Transverse colon (tissue), 4 donors: ENCODE results near the gene CTPS1. TPM values are rescaled to one million over a fixed set of nuclear protein-coding genes. Genes with fewer than 3 reads are reported as not detected.

Experiments used
- DNase-seq: peaks from one replicate; pipeline ENCODE4 v3.0.0-alpha.2; 2019
- H3K27ac ChIP-seq, 4 donors: fragments of 200-600 bp; sonication (generic); 2 replicates each; pipeline ENCODE4 v1.5.1; 2016 to 2018; ENCODE audit warnings: inconsistent platforms in 4 of 4
- H3K27me3 ChIP-seq: fragments of 200-600 bp; sonication (generic); 2 replicates; pipeline ENCODE4 v1.5.1; 2017; ENCODE audit warnings: inconsistent platforms
- H3K36me3 ChIP-seq, 4 donors: fragments of 200-600 bp; sonication (generic); 2 replicates each; pipeline ENCODE4 v1.5.1; 2017 to 2019; ENCODE audit warnings: inconsistent platforms in 4 of 4
- H3K4me1 ChIP-seq, 4 donors: fragments of 200-600 bp; sonication (generic); 2 replicates each; pipeline ENCODE4 v1.5.1; 2017 to 2020; ENCODE audit warnings: inconsistent platforms in 4 of 4
- H3K4me3 ChIP-seq, 4 donors: fragments of 200-600 bp; sonication (generic); 1 replicate in 1 of 4; 2 replicates in 3 of 4; pipeline versions ENCODE4 v1.5.1 to v1.6.1; 2017 to 2019; ENCODE audit warnings: inconsistent platforms in 4 of 4
- H3K9me3 ChIP-seq, 2 donors: fragments of 200-600 bp; sonication (generic); 2 replicates each; pipeline ENCODE4 v1.5.1; 2017 to 2019; ENCODE audit warnings: inconsistent platforms in 2 of 2
- CTCF ChIP-seq, 5 experiments: fragments of 200-600 bp in 3 of 5; fragments of 450-650 bp in 2 of 5; sonication (generic) in 3 of 5; IDR thresholded peaks; 1 replicate in 2 of 5; 2 replicates in 3 of 5; pipeline ENCODE4 v1.5.1; 2016 to 2017; ENCODE audit warnings: antibody characterized with exemption in 5 of 5, inconsistent platforms in 3 of 5, mild to moderate bottlenecking in 2 of 5, moderate library complexity in 1 of 5
- EP300 ChIP-seq: sonication (generic); formaldehyde crosslinking; IDR thresholded peaks from one replicate; pipeline ENCODE4 v1.6.1; 2017; ENCODE audit warnings: antibody characterized with exemption, low read depth
- POLR2A ChIP-seq: fragments of 450-650 bp; IDR thresholded peaks from one replicate; pipeline ENCODE4 v1.6.1; 2016; ENCODE audit warnings: antibody characterized with exemption, mild to moderate bottlenecking, moderate library complexity
- POLR2AphosphoS5 ChIP-seq, 3 donors: sonication (generic); formaldehyde crosslinking; IDR thresholded peaks; one replicate each; pipeline ENCODE4 v1.6.1; 2016; ENCODE audit warnings: antibody characterized with exemption in 3 of 3
- WGBS, 2 donors: methylation state at CpG; one replicate each; pipeline ENCODE4 v1.1.5; 2018; ENCODE audit warnings: low coverage in 1 of 2; 5-methylcytosine and 5-hydroxymethylcytosine counted together
- in situ Hi-C, 4 donors: fragments of 200-750 bp; cut with MboI; loops; one replicate each; pipeline versions ENCODE4 v1.15.0 to v1.15.1; 2017; ENCODE audit warnings: low sequenced_read_pairs in 3 of 4, low pct_ligation_motif_present in 1 of 4, low pct_unique_long_range_greater_than_20kb in 1 of 4
- intact Hi-C: fragments of 100-400 bp; cut with DNase I; formaldehyde crosslinking; loops from one replicate; pipeline ENCODE4 v1.15.1; 2023; ENCODE audit warnings: low total_unique reads
- total RNA-seq, 4 donors: library from RNA; depleted of rRNA; stranded (reverse); fragments of >200 nt; gene quantifications; one replicate each; pipeline ENCODE4 v1.1.0, GENCODE V29; 2016

Gene CTPS1
- total RNA-seq, 4 donors from 2014 or later, result 6.3 to 32.2 (median 19.7) TPM

GRCh38 chr1:40955266-40955665 is 24.2 kb upstream of the CTPS1 start:
- in situ Hi-C loops, result loop anchor here in 3 of 4 donors (10.0 to 25.0 kb wide), 4 partner anchors 100 to 343 kb away; no protein-coding TSS in a partner anchor
- no peaks in the 10 kb centered on the region for H3K36me3 ChIP-seq
- 56 to 74% methylated on average over 3 to 5 of the region's 5 CpGs for WGBS, 2 donors
- peaks cover 0 to 6% (median 4%) of the 10 kb centered on the region in 4 donors for H3K4me1 ChIP-seq
- no peaks in the 10 kb centered on the region for H3K9me3 ChIP-seq
- H3K4me3 ChIP-seq, result no peak overlapping the region
- intact Hi-C loops, result loop anchor here (10.0 kb wide), 1 partner anchor 330 kb away; no protein-coding TSS in a partner anchor
- H3K27ac ChIP-seq, result no peak overlapping the region
- DNase-seq, result no peak
- TF ChIP-seq POLR2A, result no peak
- no peak for TF ChIP-seq EP300
- no peak for TF ChIP-seq POLR2AphosphoS5 (IDR thresholded peaks at IDR 0.05)
- TF ChIP-seq CTCF (IDR thresholded peaks at IDR 0.05), result no peak
- peaks cover 3% of the 10 kb centered on the region for H3K27me3 ChIP-seq

GRCh38 chr1:40956407-40956806 is 23.1 kb upstream of the CTPS1 start:
- WGBS, 2 donors, result 71 to 79% methylated on average over 1 of the region's 1 CpG
- no peaks in the 10 kb centered on the region for H3K9me3 ChIP-seq
- DNase-seq, result no peak
- in situ Hi-C loops, result loop anchor here in 3 of 4 donors (10.0 to 25.0 kb wide), 4 partner anchors 102 to 344 kb away; no protein-coding TSS in a partner anchor
- intact Hi-C loops, result loop anchor here (10.0 kb wide), 1 partner anchor 332 kb away; no protein-coding TSS in a partner anchor
- H3K36me3 ChIP-seq, result no peaks in the 10 kb centered on the region
- H3K4me3 ChIP-seq, result no peak overlapping the region
- peaks cover 0 to 6% (median 4%) of the 10 kb centered on the region in 4 donors for H3K4me1 ChIP-seq
- no peak overlapping the region for H3K27ac ChIP-seq
- H3K27me3 ChIP-seq, result peaks cover 3% of the 10 kb centered on the region
- no peak for TF ChIP-seq POLR2AphosphoS5 (IDR thresholded peaks at IDR 0.05)
- TF ChIP-seq EP300, result no peak
- TF ChIP-seq POLR2A, result no peak
- no peak for TF ChIP-seq CTCF (IDR thresholded peaks at IDR 0.05)

- no peaks in the 10 kb centered on the region for H3K9me3 ChIP-seq
- H3K4me1 ChIP-seq, result no peaks in the 10 kb centered on the region
- no peak for TF ChIP-seq POLR2AphosphoS5 (IDR thresholded peaks at IDR 0.05)
- no peak for TF ChIP-seq POLR2A
- no peak overlapping the region for H3K4me3 ChIP-seq
- H3K27ac ChIP-seq, result no peak overlapping the region
- no peaks in the 10 kb centered on the region for H3K27me3 ChIP-seq
- intact Hi-C loops, result loop anchor here (10.0 kb wide), 1 partner anchor 333 kb away; no protein-coding TSS in a partner anchor
- in situ Hi-C loops, result loop anchor here in 3 of 4 donors (10.0 to 25.0 kb wide), 4 partner anchors 103 to 346 kb away; no protein-coding TSS in a partner anchor
- no peaks in the 10 kb centered on the region for H3K36me3 ChIP-seq
- no peak for DNase-seq
Observed at GRCh38 chr1:40958210-40958609, 21.3 kb upstream of the CTPS1 start.

- WGBS, 2 donors, result 63 to 79% methylated on average over 4 to 10 of the region's 10 CpGs
- intact Hi-C loops, result no loop called here
- TF ChIP-seq POLR2A (no peak), EP300 (no peak), CTCF (IDR thresholded peaks at IDR 0.05) (no peak), POLR2AphosphoS5 (IDR thresholded peaks at IDR 0.05) (no peak)
- DNase-seq, result no peak
- H3K4me3 ChIP-seq, result no peak overlapping the region
- peaks cover 0 to 7% (median 0%) of the 10 kb centered on the region in 4 donors for H3K4me1 ChIP-seq
- H3K27ac ChIP-seq, result peak overlapping the region in 1 of 4 donors; percentile 13
- no peaks in the 10 kb centered on the region for H3K36me3 ChIP-seq
- H3K27me3 ChIP-seq, result no peaks in the 10 kb centered on the region
- no peaks in the 10 kb centered on the region for H3K9me3 ChIP-seq
- in situ Hi-C loops, result loop anchor here in 1 of 4 donors (25.0 kb wide), 1 partner anchor 353 kb away; no protein-coding TSS in a partner anchor
Observed at GRCh38 chr1:40965531-40965930, 14.0 kb upstream of the CTPS1 start.
